ENCODE data around the gene ACBD6. TPM values are rescaled to one million over a fixed set of nuclear protein-coding genes. Genes with fewer than 3 reads are reported as not detected.

ACBD6 gene
- total and polyA plus RNA-seq, 2 of the 4 experiments (the other 2 are of a cell fraction), result 52.5 to 59.1 TPM

- H2AK5ac ChIP-seq (ENCODE audit: low read depth, low read length), result peak overlapping the region; percentile 84; the same call in 1 of the 2 replicates
Observed at GRCh38 chr1:180249725-180250498, 252.5 kb downstream of the ACBD6 start.

More at GRCh38 chr1:180249725-180250498, 252.5 kb downstream of the ACBD6 start:
- H3K18ac ChIP-seq (ENCODE audit: low read depth, low read length), result no peak overlapping the region
- no peak overlapping the region for H2BK20ac ChIP-seq (ENCODE audit: low read depth, low read length)
- peak; percentile 43 for DNase-seq
- dilution Hi-C loops (cut with HindIII; ENCODE audit: low sequenced_read_pairs, unreplicated experiment), result no loop called here
- no peaks in the 10 kb centered on the region for H4K20me1 ChIP-seq (ENCODE audit: insufficient read depth, low read length)
- in situ Hi-C loops (cut with MboI; ENCODE audit: low sequenced_read_pairs), result loop anchor here (5.0 to 25.0 kb wide), 3 partner anchors 167 to 912 kb away; no protein-coding TSS in a partner anchor
- intact Hi-C loops (cut with micrococcal nuclease), result no loop called here
- BruUV-seq (replicated peaks), result no TSS peak
- H3K9me1 ChIP-seq (ENCODE audit: insufficient read depth, low read length), result peaks cover 4% of the 10 kb centered on the region; the same call in 1 of the 2 replicates
- H3K27ac ChIP-seq (ENCODE audit: insufficient read depth, low read length), result no peak overlapping the region
- WGBS, 2 experiments (ENCODE audit: extremely low coverage in 2 of 2, insufficient read length in 1 of 2), result 72% methylated on average over 8 of the region's 13 CpGs; no CpG with 5 or more reads in 1 of the 2 experiments
- ChIA-PET CTCF (no interaction called here), POLR2A (ENCODE audit: unreplicated experiment) (no interaction called here)
- no peak overlapping the region; the same call in 2 of the 3 replicates for H2BK15ac ChIP-seq (ENCODE audit: low read depth, low read length)
- ATAC-seq (ENCODE audit: low read depth), result peak; percentile 50
- H3K14ac ChIP-seq (replicated peaks; ENCODE audit: low read depth, low read length), result no peak overlapping the region
- H3K36me3 ChIP-seq (ENCODE audit: control insufficient read depth, insufficient read depth, low read length), result no peaks in the 10 kb centered on the region
- no peak overlapping the region for H4K5ac ChIP-seq (ENCODE audit: low read depth, low read length)
- peak overlapping the region; percentile 18 for H2AK9ac ChIP-seq (replicated peaks; ENCODE audit: low read depth, low read length, poor library complexity)
- no peak overlapping the region for H4K8ac ChIP-seq (ENCODE audit: low read depth in 2 of 2, low read length in 2 of 2)
- H2BK5ac ChIP-seq (ENCODE audit: low read depth, low read length, poor library complexity, severe bottlenecking), result peak overlapping the region; percentile 44
- H3K79me1 ChIP-seq (ENCODE audit: low read depth in 1 of 2, low read length in 2 of 2), result no peaks in the 10 kb centered on the region
- peaks cover 9% of the 10 kb centered on the region; the same call in 1 of the 2 replicates for H3K27me3 ChIP-seq (ENCODE audit: control insufficient read depth, insufficient read depth, low read length)
- no peak overlapping the region for H4K91ac ChIP-seq (ENCODE audit: insufficient read depth, low read depth, low read length)
- no peaks in the 10 kb centered on the region for H3K9me3 ChIP-seq (ENCODE audit: control insufficient read depth, insufficient read depth, low read length)
- H3K9ac ChIP-seq (ENCODE audit: low read depth, low read length), result no peak overlapping the region
- TF ChIP-seq CHD1 (IDR thresholded peaks at IDR 0.05; ENCODE audit: low read depth, low read length) (no peak), RAD21 (IDR thresholded peaks at IDR 0.05; ENCODE audit: low read length) (no peak), MAFK (IDR thresholded peaks at IDR 0.05; ENCODE audit: low read depth, low read length) (no peak), RCOR1 (IDR thresholded peaks at IDR 0.05; ENCODE audit: insufficient replicate concordance, low read length) (no peak), SMC3 (IDR thresholded peaks at IDR 0.05; ENCODE audit: low read depth, low read length) (no peak), ELK1 (IDR thresholded peaks at IDR 0.05; ENCODE audit: borderline replicate concordance, low read depth, low read length) (no peak), FOS (IDR thresholded peaks at IDR 0.05; ENCODE audit: low read depth, low read length) (no peak), MXI1 (IDR thresholded peaks at IDR 0.05; ENCODE audit: borderline replicate concordance, low read depth, low read length) (no peak)
- H3K4me1 ChIP-seq (ENCODE audit: control insufficient read depth, insufficient read depth, low read length), result peaks cover 4% of the 10 kb centered on the region; the same call in 1 of the 2 replicates
- H2BK120ac ChIP-seq (ENCODE audit: low read depth, low read length), result no peak overlapping the region
- no peak overlapping the region for H3K4me2 ChIP-seq (ENCODE audit: low read depth, low read length)
- no peak overlapping the region for H3K4me3 ChIP-seq (ENCODE audit: insufficient read depth, low read depth, low read length)
- H2AFZ ChIP-seq (replicated peaks; ENCODE audit: low read length, poor library complexity), result peak overlapping the region; percentile 34
- no peak overlapping the region; the same call in 1 of the 2 replicates for H3K4ac ChIP-seq (ENCODE audit: low read depth, low read length)
- no peak overlapping the region for H3K23ac ChIP-seq (ENCODE audit: low read depth, low read length)
- no peak overlapping the region for H3K56ac ChIP-seq (ENCODE audit: extremely low read depth, insufficient read depth, low read length)
